Colon (tissue), 2 donors: ENCODE measurements around the gene FHAD1.

Source experiments
- FAIRE-seq: peaks from 2 replicates; lab custom pipeline; 2012; peaks lifted over from hg19 to GRCh38; lab: Jason Lieb, UNC
- donor health status: control.
- donor health status: control.

FHAD1 gene

GRCh38 chr1:15345705-15346345 is 98.8 kb downstream of the FHAD1 start:
- no peak for FAIRE-seq

DNA sequence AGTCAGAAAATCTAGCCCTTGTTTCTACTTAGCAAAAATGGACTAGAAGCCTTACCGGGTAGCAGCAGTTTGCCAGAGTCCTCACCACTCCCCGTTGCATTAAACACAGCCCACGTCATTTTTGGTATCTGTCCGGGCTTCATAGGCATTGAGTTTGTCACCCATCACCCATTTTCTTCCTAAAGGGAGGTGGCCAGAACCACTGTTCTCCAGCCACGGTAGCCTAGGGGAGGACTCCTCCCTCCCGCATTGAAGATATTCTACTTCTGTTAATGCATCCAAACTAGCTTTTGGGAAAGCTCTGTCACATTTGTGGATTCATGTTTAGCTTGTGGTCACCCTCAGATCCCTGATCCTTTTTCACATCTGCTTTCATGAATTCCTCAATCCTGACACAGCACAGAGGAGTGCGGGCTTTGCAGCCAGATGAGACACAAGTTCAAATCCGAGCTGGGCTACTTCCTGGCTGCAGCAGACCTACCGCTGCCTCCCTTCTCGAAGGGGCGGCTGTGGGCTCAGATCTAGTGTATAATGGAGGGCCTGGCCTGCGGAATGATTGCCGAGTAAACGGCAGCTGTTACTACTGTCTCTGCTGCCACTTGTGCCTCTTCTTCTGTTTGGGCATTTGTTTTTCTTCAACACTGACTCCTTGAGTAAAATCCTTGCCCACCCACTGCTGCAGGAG is 99.5 kb downstream of the FHAD1 start:
- no peak for FAIRE-seq

DNA sequence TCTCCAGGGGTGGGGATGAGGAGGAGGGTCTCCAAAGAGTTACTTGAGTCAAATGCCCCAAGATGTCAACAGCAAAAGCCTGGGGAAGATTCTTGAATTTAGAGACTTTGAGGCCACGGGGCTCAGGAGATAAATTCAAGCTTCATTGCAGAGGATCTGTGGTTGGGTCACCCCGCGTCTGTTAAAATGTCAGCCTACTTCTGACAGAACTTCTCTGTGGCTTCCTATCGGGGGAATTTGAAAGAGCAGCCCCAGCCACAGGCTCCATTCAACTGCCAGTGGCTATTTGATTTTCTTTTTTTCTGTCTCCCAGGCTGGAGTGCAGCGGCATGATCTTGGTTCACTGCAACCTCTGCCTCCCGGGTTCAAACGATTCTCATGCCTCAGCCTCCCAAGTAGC is 100.2 kb downstream of the FHAD1 start:
- FAIRE-seq, result no peak

DNA sequence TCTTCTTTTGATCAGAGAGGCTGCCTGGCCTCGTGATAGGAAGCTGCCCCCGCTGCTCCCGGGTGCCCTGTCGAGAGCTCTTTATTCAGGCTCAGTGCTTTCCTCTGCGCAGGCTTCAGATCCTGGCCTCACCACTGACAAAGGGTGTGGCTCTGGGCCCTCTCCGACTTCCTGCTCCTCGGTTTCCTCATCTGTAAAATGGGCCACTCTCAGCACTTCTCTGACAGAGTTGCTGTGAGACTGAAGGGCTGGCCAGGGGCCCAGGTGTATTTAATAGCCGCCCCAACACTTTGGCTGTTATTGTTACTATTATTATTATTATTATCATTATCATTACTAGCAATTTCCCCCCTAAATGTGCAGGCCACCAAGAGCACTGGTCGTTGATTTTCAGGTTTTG is 101.6 kb downstream of the FHAD1 start:
- no peak for FAIRE-seq

DNA sequence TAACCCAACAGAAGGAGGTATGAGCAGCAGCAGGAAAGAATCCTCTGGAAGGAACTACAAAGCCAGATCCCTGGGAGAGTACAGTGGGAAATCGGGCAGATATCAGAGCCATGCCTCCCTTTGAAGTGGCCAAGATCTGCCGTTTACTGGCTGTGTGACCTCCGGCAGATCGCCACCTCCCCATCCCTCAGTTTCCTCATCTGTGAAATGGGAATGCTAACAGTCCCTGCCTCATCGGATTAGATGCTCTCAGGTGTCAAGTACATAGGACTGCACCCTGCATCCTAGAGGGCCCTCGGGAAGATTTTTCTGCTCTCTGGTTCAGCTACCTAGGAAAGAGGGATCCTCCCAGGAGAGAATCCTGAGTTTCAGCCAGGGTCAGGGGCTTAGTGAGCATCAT is 102.1 kb downstream of the FHAD1 start:
- no peak for FAIRE-seq

GRCh38 chr1:15350151-15350550 is 103.1 kb downstream of the FHAD1 start:
- FAIRE-seq, result no peak

- no peak for FAIRE-seq
Observed at GRCh38 chr1:15350551-15351200, 103.7 kb downstream of the FHAD1 start.

GRCh38 chr1:15351310-15351709 is 104.3 kb downstream of the FHAD1 start:
- FAIRE-seq, result no peak

DNA sequence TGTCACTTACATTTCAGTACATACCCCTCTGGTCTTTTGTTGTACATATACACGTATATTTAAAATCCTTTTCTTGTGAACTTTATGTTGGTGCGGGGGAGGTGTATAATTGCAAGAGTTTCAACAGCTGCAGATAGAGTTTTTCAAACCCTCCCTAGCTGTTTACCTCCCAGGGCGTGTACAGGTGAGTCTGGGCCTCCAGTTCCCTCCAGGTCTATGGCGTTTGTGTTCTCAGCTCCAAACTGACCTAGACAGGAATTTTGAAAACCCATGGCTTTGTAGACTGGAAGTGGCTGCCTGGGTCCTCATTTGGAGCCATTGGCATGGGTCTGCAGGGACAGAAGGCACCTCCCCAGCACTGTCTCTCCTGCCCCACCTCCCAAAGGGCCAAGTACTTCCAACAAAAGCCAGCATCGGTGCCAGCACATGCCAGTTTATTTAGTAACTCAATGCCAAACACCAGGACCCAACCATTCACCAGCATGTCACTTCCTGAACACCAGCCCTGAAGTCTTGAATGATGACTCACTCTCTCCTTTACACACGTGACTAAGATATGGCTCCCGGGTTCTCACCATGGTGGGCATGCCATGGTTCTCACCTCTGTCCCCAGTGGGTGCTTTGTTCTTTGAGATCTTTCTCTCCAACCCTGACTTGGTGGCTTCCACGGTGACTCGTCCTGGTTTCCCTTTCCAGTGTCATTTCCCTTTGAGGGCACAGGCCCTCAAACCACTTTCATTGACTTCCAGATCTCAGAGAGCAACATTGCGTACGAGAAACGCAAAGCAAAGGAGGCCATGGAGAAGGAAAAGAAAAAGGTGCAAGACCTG is 105.3 kb downstream of the FHAD1 start:
- no peak for FAIRE-seq

- no peak for FAIRE-seq
Observed at GRCh38 chr1:15353839-15354579, 107.0 kb downstream of the FHAD1 start.

DNA sequence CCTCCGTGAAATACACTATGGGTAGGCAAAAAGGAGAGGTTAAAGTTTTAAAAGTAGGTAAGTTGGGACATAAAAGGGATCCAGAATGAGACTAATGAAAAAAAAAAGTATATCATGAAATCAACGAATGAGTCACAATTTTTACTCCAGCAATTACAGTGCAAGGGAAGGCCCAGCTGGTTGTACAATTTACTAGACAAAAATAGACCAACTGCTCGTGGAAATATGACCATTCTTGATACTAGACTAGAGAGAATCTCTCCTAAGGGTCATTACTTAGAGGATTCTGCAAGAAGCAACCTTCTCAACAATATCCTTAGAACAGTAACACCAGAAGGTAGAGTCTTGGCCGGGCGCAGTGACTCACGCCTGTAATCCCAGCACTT is 107.5 kb downstream of the FHAD1 start:
- FAIRE-seq, result no peak

DNA sequence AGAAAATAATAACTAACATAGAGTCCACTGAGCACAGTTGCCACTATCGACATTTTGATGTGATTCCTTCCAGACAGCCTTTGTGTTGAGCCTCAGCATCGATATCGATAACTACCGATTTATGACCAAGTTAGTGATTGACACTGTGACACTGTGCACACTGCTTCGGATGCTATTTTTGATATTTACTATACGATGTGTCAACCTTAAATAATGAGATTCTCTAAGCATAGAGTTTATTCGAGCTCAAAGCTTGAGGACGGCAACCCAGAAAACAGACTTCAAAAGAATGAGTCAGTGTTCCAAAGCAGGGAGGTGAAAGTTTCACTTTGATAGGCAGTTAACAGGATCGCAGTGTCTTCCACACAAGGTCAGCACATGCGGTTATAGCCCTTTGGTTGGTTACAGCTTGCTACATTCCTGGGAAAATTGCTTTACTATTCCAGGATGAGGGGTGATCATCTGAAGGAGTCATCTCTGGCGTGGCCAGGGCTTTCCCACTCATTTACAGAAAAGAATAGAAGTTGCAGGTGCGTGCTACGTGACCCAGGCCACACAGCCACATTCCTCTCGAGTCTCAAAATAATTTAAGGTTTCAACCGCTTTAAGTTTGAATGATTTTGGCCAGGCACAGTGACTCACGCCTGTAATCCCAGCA is 109.1 kb downstream of the FHAD1 start:
- FAIRE-seq, result no peak

DNA sequence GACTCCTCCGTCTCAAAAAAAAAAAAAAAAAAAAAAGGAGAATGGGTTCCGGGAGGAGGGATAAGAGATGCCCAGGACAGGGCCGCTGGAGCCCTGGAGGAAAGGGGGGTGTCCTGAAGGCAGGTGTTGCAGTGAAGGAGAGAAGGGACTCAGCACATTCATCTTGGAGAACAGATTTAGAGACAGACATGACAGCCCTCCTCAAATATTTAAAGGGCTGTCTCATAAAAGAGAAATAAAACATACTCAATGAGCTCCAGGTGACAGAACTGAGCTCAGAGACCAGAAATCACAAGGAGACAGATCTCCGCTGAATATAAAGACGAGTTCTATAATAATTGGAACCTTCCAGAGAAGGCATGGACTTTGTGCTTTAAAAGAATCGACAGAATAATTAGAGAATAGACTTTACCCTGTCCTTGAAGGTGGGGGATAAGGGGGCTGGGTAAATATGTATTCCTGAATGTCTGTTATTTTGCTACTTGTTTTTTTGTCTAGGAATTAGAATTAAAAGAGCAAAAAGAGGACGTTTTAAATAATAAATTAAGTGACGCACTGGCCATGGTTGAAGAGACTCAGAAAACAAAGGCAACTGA is 110.7 kb downstream of the FHAD1 start:
- no peak for FAIRE-seq

GRCh38 chr1:15358565-15359133 is 111.6 kb downstream of the FHAD1 start:
- no peak for FAIRE-seq

DNA sequence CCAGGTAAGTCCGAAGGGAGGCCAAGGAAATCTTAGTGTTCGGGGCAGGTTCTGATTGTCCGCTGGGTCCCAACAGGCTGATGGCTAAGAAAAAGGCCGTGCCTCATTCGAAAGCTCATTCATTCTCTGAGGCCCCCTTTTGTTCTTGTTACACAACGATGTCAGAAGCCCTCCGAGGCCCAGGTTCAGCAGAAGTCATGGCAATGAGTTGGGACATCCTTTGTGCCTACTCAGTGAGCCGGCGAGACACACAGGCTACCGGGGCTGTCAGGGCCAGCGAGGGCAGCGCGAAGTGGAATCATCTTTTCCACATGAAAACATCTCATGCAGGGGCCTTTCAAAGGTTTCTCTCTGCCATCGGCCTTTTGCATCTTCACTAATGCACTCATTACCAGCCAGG is 113.7 kb downstream of the FHAD1 start:
- no peak for FAIRE-seq

- no peak for FAIRE-seq
Observed at GRCh38 chr1:15362096-15362736, 115.2 kb downstream of the FHAD1 start.

DNA sequence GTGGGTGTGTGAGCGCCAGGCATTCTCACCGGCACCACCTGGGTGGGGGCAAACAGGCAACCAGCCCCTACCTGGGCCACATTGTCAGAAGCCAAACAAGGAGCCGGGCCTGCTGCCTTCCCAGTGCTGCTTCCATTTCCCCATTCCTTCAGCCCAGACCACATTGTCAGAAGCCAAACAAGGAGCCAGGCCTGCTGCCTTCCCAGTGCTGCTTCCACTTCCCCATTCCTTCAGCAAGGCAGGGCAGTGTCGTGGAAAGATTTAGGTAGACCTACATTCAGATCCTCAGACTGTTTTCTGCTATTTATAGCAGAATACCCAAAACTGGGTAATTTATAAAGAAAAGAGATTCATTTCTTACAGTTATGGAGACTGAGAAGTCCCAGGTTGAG is 115.7 kb downstream of the FHAD1 start:
- FAIRE-seq, result no peak

- FAIRE-seq, result no peak
Observed at GRCh38 chr1:15364740-15365139, 117.7 kb downstream of the FHAD1 start.

- FAIRE-seq, result no peak
Observed at GRCh38 chr1:15368888-15369287, 121.9 kb downstream of the FHAD1 start.

- no peak for FAIRE-seq
Observed at GRCh38 chr1:15370268-15370667, 123.2 kb downstream of the FHAD1 start.
